NCI-H1436 (cell line): ENCODE results near the gene CHCHD6.
A peak's percentile ranks its signal among the peaks of the same experiment; 100 is the strongest.

Experiments
- DNase-seq: peaks from one replicate; lab custom pipeline; 2025; lab: John Stamatoyannopoulos, UW

Gene CHCHD6

DNA sequence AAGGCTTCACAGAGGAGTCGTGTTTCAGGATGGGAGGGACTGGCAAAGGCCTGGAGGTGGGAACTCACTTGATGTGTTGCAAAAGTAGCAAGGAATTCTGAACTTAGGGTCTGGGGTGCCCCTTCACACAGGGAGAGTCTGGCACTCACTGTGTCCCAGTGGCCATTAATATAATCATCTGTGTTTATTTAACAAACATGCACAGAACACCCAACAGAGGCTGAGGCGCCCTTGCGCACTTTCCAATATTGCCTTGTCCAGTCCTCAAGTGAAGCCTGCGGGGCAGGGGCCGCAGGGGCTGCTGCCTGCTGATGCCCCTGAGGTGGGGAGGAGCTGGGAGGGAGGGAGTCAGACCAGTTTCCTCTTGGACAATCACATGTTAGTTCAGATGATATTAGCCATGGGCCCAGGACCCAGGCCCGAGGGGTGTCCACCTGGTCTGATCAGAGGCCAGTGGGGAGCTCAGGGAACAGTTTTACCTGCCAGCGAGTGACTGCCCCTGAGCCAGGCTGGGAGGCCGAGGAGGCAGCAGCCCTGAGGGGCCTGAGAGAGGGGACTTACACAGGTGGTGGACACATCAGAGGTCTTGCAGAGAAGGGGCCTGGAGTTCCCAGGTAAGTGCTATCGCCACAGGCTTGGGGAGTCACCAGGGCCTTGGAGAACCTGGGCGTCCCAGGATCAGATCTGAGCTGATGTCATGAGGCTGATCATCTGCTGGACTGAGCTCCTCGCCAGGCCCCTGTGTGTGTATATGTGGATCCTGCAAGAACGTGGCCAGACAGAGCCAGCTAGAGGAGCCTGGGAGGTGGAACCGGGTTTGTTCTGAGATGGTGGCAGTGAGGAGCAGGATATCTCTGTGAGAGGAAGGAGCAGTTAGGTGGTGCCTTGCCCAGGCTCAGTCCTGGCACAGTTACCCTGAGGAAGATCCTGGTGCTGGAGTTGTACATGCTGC is 35.3 kb upstream of the CHCHD6 start:
- DNase-seq: no peak

DNA sequence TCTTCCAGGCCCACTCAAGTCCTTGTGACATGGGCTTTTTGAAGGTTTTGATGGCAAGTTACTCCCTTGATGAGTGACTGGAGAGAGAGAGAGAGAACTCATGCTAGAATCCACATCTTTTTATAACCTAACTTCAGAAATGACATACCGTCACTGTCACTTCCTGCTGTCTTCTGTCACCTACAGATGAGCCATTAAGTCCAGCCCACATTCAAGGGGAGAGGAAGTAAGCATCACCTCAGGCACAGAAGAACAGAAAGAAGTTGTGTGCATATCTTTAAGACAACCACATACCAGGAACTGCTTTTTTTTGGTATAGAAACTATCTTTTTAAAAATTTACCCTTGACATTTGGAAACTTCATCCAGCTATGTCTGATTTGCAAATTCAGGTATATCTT is 32.5 kb upstream of the CHCHD6 start:
- DNase-seq: no peak

GRCh38 chr3:126672340-126672739 is 31.7 kb upstream of the CHCHD6 start:
- no peak for DNase-seq

DNA sequence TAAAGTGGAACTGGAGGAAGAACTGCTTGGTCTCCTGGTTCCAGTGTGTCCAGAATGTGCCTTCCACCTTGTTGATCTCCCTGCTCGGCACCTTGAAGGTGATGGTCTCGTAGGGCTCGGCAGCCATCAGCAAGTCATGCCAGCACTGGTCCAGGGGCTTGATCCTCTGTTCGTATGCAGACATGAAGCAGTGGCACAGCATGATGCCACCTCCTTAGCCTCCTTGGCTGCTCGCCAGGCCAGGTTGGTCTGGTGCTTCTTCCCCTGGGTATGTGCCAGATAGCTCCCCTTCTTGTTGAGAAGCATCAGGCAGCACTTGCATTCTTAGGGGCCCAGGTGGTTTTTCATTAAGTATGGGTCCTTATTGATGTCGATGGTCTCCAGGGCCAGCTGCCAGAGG is 31.3 kb upstream of the CHCHD6 start:
- DNase-seq: no peak

DNA sequence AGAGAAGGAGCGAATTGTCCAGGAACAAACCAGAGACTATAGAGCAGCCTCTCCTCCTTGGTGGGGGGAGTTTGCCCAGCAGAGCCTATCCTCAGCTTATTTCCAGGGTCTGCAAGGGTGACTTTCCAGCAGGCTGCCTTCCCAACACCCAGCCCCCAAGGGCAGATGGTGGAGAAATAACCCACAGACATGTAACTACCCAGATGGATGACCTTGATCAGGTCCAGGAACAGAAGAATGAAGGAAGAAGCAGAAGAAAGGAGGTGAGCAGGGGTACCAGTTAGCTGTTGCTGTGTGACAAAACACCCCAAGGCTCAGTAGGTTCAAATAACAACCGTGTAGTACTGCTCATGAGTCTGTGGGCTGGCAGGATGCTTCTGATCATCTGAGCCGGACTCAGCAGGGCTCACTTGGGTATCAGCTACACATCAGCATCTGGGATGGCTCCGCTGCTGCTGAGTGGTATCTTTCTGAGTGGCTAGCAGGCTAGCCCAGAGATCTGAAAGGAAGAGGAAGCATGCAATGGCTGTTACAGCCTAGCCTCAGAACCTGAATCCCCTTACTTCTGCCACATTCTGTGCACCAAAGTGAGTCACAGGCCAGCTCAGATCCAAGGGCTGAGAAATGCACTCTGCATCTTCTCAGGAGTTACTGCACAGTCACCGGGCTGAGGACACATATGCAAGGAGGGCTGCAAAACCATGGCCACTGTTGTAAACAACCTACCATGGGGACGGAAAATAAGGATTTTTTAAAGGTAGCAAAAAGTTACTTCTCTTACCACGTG is 26.9 kb upstream of the CHCHD6 start:
- no peak for DNase-seq

- DNase-seq: no peak
Observed at GRCh38 chr3:126677862-126678503, 26.1 kb upstream of the CHCHD6 start.

DNA sequence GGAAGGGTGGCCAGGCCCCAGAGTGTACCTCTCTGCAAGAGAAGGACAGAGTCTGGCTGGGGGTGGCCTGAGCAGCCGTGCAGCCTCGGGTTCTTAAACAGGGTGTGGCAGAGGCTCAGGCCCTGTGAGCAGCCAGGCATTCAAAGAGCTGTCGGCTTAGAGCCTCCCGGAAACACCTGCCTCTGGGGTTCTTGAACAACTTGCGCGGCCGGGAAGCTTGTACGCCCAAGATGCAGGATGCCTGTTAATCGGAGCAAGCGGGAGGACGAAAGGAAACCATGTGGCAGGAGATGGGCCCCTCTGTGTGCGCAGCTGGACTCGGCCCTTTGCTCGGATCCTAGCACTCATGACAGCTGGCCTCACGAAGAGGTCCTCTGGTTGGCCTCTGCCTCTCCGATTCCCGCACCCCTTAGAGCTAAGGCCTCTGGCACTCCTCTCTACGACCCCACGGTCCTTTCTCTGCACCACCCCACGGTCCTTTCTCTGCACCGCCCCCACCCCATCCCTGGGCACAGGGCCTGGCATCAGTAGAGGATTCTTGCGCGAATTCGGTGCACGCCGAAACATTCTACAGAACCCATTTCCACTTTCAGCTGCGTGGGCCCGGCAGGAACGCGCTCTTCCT is 25.2 kb upstream of the CHCHD6 start:
- DNase-seq: no peak

DNA sequence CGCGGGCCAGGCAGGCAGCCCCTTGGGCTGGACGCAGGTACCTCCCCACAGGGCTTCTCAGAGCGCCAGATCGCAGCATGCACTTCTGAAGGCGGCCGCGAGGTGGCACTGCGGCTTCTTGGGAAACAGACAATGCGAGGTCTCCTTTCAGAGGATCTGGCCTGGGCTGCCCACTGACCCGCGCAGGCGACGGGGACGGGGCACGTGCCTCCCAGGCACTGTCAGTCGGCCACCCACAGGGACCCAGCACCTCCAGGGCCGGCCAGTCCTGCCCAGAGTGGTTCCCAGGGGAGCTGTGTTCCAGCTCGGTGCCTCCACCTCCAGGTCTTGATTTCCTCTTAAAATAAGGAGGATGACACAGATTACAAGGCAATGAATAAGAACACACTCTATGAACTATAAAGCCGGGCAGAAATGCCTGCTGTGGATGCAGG is 24.7 kb upstream of the CHCHD6 start:
- peak; percentile 82 for DNase-seq

- DNase-seq: no peak
Observed at GRCh38 chr3:126679831-126680666, 24.0 kb upstream of the CHCHD6 start.

DNA sequence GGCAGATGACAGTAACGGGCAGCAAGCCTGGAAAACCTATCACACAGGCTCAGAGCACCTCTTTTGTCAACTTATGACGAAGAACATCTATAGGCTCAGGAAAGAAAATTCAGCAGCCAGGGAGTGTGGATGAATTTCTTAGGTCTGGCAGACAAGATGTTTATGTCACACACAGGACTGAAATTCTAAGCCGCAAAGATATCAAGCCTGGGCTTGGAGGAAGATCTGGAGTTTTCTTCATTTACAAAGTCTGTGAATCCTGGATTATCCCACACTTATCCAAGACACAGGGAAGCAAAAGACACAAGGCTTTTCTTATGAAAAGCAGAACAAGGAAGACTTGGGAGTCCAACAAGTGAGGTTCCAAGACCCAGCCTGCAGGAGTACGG is 23.4 kb upstream of the CHCHD6 start:
- DNase-seq: no peak

DNA sequence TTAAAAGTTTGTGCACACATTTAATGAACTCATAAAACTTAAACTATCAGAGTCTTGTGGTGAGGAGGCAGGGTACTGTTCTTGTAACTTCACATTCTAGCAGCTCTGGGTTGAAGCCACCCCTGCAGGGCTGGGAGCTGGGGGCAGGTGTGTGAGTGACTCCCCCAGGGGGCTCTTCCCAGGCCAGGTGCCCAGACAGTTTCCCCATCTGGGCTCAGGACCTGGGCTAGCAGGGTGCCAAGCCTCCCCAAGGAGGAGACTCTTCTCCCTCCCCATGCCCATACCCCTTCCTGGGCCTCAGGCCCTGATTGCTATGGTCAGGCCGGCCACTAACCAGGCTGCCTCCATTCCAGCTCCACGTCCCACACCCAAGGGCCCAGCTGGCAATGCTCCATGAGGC is 22.0 kb upstream of the CHCHD6 start:
- DNase-seq: no peak

GRCh38 chr3:126683069-126683468 is 21.0 kb upstream of the CHCHD6 start:
- DNase-seq: no peak

- no peak for DNase-seq
Observed at GRCh38 chr3:126684218-126684751, 19.8 kb upstream of the CHCHD6 start.

DNA sequence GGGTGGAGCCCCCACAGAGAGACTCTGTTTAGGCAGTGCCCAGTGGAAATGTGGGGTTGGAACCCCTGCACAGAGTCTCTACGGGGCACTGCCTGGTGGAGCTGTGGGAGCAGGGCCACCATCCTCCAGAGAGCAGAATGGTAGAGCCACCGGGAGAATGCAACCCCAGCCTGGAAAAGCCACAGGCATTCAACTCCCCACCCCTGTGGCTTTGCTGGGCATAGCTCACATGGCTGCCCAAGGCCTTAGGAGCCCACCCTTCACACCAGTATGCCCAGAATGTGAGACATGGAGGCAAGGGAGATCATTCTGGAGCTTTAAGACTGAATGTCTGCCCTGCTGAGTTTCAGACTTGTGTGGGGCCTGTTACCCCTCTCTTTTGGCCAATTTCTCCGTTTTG is 19.0 kb upstream of the CHCHD6 start:
- no peak for DNase-seq

DNA sequence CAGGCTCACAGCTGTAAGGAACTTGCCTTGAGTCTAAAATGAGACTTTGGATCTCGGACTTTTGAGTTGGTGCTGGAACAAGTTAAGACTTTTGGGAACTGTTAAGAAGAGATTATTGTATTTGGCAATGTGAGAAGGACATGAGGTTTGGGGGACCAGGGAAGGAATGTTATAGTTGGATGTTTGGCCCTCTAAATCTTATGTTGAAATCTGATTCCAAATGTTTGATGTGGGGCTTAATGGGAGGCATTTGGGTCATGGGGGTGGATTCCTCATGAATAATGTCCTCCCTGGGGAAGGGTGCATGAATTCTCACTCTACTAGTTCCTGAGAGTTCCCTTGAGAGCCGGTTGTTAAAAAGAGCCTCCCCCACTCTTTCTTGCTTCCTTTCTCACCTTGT is 18.5 kb upstream of the CHCHD6 start:
- DNase-seq: no peak

- DNase-seq: no peak
Observed at GRCh38 chr3:126691765-126692164, 12.3 kb upstream of the CHCHD6 start.

- DNase-seq: no peak
Observed at GRCh38 chr3:126692858-126693257, 11.2 kb upstream of the CHCHD6 start.

DNA sequence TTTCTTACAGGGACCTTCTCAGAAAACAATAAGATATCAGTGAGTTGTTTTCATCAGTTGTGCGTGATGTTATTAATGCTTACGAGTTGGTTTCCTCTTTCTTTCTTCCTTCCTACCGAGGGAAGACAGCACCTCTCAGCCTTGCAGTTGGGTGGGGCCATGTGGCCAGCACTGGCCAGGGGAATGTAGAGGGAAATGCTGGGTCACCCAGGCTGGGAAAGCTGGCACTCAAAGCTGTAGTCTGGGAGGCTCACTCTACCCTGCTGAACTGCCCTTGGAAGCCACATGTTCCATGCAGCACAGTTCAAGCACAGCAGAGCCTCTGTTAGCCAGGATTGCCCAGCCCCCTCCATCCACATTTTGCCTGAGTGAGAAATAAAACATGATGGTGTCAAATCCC is 10.1 kb upstream of the CHCHD6 start:
- no peak for DNase-seq

- DNase-seq: no peak
Observed at GRCh38 chr3:126696701-126697267, 7.3 kb upstream of the CHCHD6 start.

GRCh38 chr3:126699011-126699410 is 5.0 kb upstream of the CHCHD6 start:
- DNase-seq: no peak
